Heart left ventricle (tissue), 13 donors: Measurements from ENCODE around the gene PFN1.

Experiments
- CTCF ChIP-seq, 12 donors: fragments of 200-600 bp; sonication (generic) in 4 of 12; IDR thresholded peaks; one replicate each; pipeline versions ENCODE4 v1.5.0 to v1.8.0; 2018 to 2022; ENCODE audit warnings: antibody characterized with exemption in 12 of 12, mild to moderate bottlenecking in 5 of 12
- POLR2A ChIP-seq, 2 donors: fragments of 450-650 bp; IDR thresholded peaks; one replicate each; pipeline ENCODE4 v1.6.1; 2017; ENCODE audit warnings: antibody characterized with exemption in 2 of 2, mild to moderate bottlenecking in 2 of 2, moderate library complexity in 2 of 2
- donor health status: ischemic (EF 13 %, LVEDD 7.1; RV severe dilation, severe dysfunction).
- donor health status: DM: no; HTN: yes; CAD: no.
- donor health status: DM: no; HTN: no; CAD: no.
- donor health status: ischemic (EF 25% LVEDD 6.9; RV normal size, moderate dysfunction).
- donor health status: ischemic (EF 25% LVEDD 5.7; RV mildly dilated, moderate dysfunction).
- donor health status: ischemic (EF 35%, LVEDD 5.7; RV mildly dilated, moderate dysfunction).
- donor health status: nonischemic (EF 11% LVEDD 7.7; RV severe dilation, severe dysfunction).
- donor health status: DM: yes; HTN: yes; CAD: no.
- donor health status: PGD.
- donor health status: ischemic (EF 29% LVEDD 5.4; RV normal size, mild dysfunction).
- donor health status: nonischemic (EF 23%, LVEDD 6.1; RV moderate dilation, normal function).

GRCh38 chr17:4947411-4948165 is 742 bp downstream of the PFN1 start:
- TF ChIP-seq CTCF (IDR thresholded peaks at IDR 0.05) = no peak
- no peak for TF ChIP-seq POLR2A (IDR thresholded peaks at IDR 0.05)
